Endothelial cell (in vitro differentiated cells): Measurements from ENCODE around the gene CPD. TPM values are rescaled to one million over a fixed set of nuclear protein-coding genes. Genes with fewer than 3 reads are reported as not detected.

Experiments
- DNase-seq: peaks from one replicate; pipeline ENCODE4 v3.0.0; 2021; ENCODE audit warnings: low spot score
- H3K27ac Mint-ChIP-seq: one replicate; pipeline ENCODE4 v1.8.0; 2021; ENCODE audit warnings: mixed read lengths, inconsistent platforms; ENCODE audit not compliant: unreplicated experiment
- H3K27me3 Mint-ChIP-seq: one replicate; pipeline ENCODE4 v1.8.0; 2021; ENCODE audit warnings: mild to moderate bottlenecking, moderate library complexity, mixed read lengths, inconsistent platforms; ENCODE audit not compliant: unreplicated experiment
- H3K36me3 Mint-ChIP-seq: one replicate; pipeline ENCODE4 v1.8.0; 2021; ENCODE audit warnings: mild to moderate bottlenecking, low read depth, mixed read lengths, inconsistent platforms; ENCODE audit not compliant: unreplicated experiment
- H3K4me1 Mint-ChIP-seq: one replicate; pipeline ENCODE4 v1.8.0; 2021; ENCODE audit warnings: mild to moderate bottlenecking, mixed read lengths, inconsistent platforms; ENCODE audit not compliant: unreplicated experiment
- H3K4me3 Mint-ChIP-seq: one replicate; pipeline ENCODE4 v1.8.0; 2021; ENCODE audit warnings: mild to moderate bottlenecking, mixed read lengths, inconsistent platforms; ENCODE audit not compliant: unreplicated experiment
- H3K9me3 Mint-ChIP-seq: one replicate; pipeline ENCODE4 v1.8.0; 2021; ENCODE audit warnings: mixed read lengths, inconsistent platforms; ENCODE audit not compliant: unreplicated experiment
- CTCF ChIP-seq: fragments of 200-600 bp; sonication (generic); IDR thresholded peaks from one replicate; pipeline ENCODE4 v1.5.0; 2021; ENCODE audit warnings: antibody characterized with exemption; ENCODE audit not compliant: unreplicated experiment
- long read RNA-seq: library from polyadenylated mRNA; unstranded; transcript quantifications from one replicate; pipeline ENCODE4 v2.0.0, GENCODE V29; 2020; ENCODE audit not compliant: unreplicated experiment
- total RNA-seq: library from RNA; stranded (reverse); fragmentation: NEBNext Ultra II Directional; extraction: Animal tissue kit (Norgen Biotek cat#: 25700); gene quantifications from one replicate; pipeline ENCODE4 v1.2.1, GENCODE V29; 2021; ENCODE audit not compliant: unreplicated experiment

CPD gene
- total RNA-seq = 119 TPM
- long read RNA-seq, partial matches to known transcripts = 3 of 6 reads
- long read RNA-seq, other reads (novel, unspliced or antisense) = 3 of 6 reads

- Mint-ChIP-seq H3K9me3 (no peaks in the 10 kb centered on the region), H3K27ac (peak within 1 kb of the TSS; percentile 87), H3K27me3 (peaks cover 15% of the 10 kb centered on the region), H3K36me3 (peaks cover 7% of the 10 kb centered on the region), H3K4me3 (peak within 1 kb of the TSS; percentile 97), H3K4me1 (peaks cover 59% of the 10 kb centered on the region)
- peak; percentile 98 for DNase-seq
- TF ChIP-seq CTCF = peak; percentile 63
Measured at GRCh38 chr17:30378825-30379302, at the start of gene CPD. Gene CPD (plus strand): TSS chr17:30378927. CDS start chr17:30378981, 54 bp downstream.

DNA sequence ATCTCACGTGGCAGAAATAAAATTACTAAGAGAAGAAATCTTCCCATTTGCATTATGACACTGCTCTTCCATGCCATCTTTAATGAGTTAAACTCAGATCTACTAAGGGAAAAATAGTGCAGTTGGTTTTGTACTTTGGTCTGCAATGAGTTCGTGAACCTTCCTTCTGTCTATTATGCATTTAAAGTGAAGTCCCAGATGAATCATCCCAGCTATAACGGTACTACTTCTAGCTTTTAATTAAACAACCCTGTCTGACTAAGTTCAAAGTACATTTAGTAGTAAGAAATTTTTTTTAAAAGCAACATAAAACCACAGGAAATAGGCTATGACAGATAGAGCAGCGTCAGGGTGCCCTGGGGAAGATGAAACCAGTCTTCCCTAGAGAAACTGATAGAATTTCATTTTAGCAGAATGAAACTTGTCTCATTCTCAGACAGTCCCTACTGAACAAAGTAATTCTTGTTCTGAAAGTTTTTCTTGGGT is 46.6 kb upstream of the CPD start:
- Mint-ChIP-seq H3K27me3 (no peaks in the 10 kb centered on the region), H3K4me1 (peaks cover 14% of the 10 kb centered on the region), H3K27ac (no peak overlapping the region), H3K4me3 (no peak overlapping the region), H3K9me3 (no peaks in the 10 kb centered on the region), H3K36me3 (no peaks in the 10 kb centered on the region)
- no peak for DNase-seq
- TF ChIP-seq CTCF = no peak

- no peak for DNase-seq
- H3K4me1 Mint-ChIP-seq = peaks cover 23% of the 10 kb centered on the region
- no peaks in the 10 kb centered on the region for H3K9me3 Mint-ChIP-seq
- no peaks in the 10 kb centered on the region for H3K27me3 Mint-ChIP-seq
- TF ChIP-seq CTCF = no peak
- no peak within 1 kb of the TSS for H3K27ac Mint-ChIP-seq
- no peak within 1 kb of the TSS for H3K4me3 Mint-ChIP-seq
- no peaks in the 10 kb centered on the region for H3K36me3 Mint-ChIP-seq
Measured at GRCh38 chr17:30333503-30334360, 45.0 kb upstream of the CPD start, which contains the start of gene TMIGD1. Gene TMIGD1 (minus strand): TSS chr17:30334057. CDS start chr17:30332133, 1,924 bp downstream.

DNA sequence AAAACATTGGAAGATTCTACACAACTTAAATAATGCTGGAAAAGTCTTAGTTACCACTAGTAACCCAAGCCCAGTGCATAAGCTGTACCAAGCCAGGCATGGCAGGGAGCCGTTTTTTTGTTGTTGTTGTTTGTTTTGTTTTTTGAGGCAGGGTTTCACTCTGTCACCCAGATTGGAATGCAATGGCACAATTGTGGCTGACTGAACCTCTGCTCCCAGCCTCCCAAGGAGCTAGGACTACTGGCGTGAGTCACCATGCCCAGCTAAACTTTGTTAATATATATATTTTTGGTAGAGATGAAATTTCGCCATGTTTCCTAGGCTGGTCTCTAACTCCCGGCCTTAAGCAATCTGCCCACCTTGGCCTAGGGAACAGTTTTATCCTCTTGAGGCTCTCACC is 44.3 kb upstream of the CPD start:
- Mint-ChIP-seq H3K27me3 (no peaks in the 10 kb centered on the region), H3K9me3 (no peaks in the 10 kb centered on the region), H3K4me1 (peaks cover 27% of the 10 kb centered on the region), H3K36me3 (no peaks in the 10 kb centered on the region), H3K4me3 (no peak overlapping the region), H3K27ac (no peak overlapping the region)
- TF ChIP-seq CTCF = no peak
- no peak for DNase-seq
